HepG2 (cell line): ENCODE measurements around the gene PAXIP1. TPM values are rescaled to one million over a fixed set of nuclear protein-coding genes. Genes with fewer than 3 reads are reported as not detected.

Experiments used
- ARID3A ChIP-seq: IDR thresholded peaks from 2 replicates; pipeline ENCODE4 v1.6.1; 2012; ENCODE audit warnings: low read depth, low read length, improper control_type of control experiment
- HNRNPUL1 ChIP-seq: fragments of 200-400 bp; formaldehyde crosslinking; IDR thresholded peaks from 2 replicates; pipeline ENCODE4 v1.6.1; 2017; ENCODE audit warnings: low read depth, mild to moderate bottlenecking, low read length, moderate library complexity
- HOXA5 ChIP-seq: sonication (generic); formaldehyde crosslinking; IDR thresholded peaks from 2 replicates; pipeline ENCODE4 v1.4.0; 2020; ENCODE audit warnings: missing genetic modification reagents
- MYC ChIP-seq: sonication (generic); formaldehyde crosslinking; IDR thresholded peaks from 2 replicates; pipeline ENCODE4 v1.9.0; 2021; ENCODE audit warnings: missing genetic modification reagents, borderline replicate concordance
- REST ChIP-seq, 2 experiments: IDR thresholded peaks; 2 replicates each; pipeline ENCODE4 v1.6.1; 2011 to 2012; ENCODE audit warnings: low read length in 2 of 2, borderline replicate concordance in 1 of 2, low read depth in 1 of 2, mild to moderate bottlenecking in 1 of 2, moderate library complexity in 1 of 2
- SOX13 ChIP-seq, 3 experiments: fragments of 450-650 bp in 1 of 3; sonication (generic) in 1 of 3; formaldehyde crosslinking in 1 of 3; IDR thresholded peaks in 2 of 3; conservative IDR thresholded peaks in 1 of 3; 2 replicates each; pipeline versions ENCODE4 v1.5.0 to v1.6.1; 2016 to 2020; ENCODE audit warnings: antibody characterized with exemption in 1 of 3, mild to moderate bottlenecking in 1 of 3, missing compliant biosample characterization in 1 of 3, missing genetic modification reagents in 1 of 3, moderate library complexity in 1 of 3
- SRSF1 ChIP-seq: fragments of 200-400 bp; formaldehyde crosslinking; optimal IDR thresholded peaks from 2 replicates; pipeline ENCODE3; 2017; ENCODE audit warnings: mild to moderate bottlenecking, low read depth, low read length, moderate library complexity
- TFE3 ChIP-seq: IDR thresholded peaks from 2 replicates; pipeline ENCODE4 v1.6.1; 2016
- ZBTB42 ChIP-seq: sonication (generic); formaldehyde crosslinking; IDR thresholded peaks from 2 replicates; pipeline ENCODE4 v1.5.0; 2020; ENCODE audit warnings: mild to moderate bottlenecking, missing genetic modification reagents
- ZNF18 ChIP-seq: sonication (generic); formaldehyde crosslinking; IDR thresholded peaks from 2 replicates; pipeline ENCODE4 v1.8.0; 2022; ENCODE audit warnings: mild to moderate bottlenecking, missing genetic modification reagents; ENCODE audit not compliant: insufficient replicate concordance
- ZNF501 ChIP-seq: sonication (generic); formaldehyde crosslinking; IDR thresholded peaks from 2 replicates; pipeline ENCODE4 v1.5.1; 2020; ENCODE audit warnings: mild to moderate bottlenecking, moderate library complexity, missing genetic modification reagents
- ZNF530 ChIP-seq: sonication (generic); formaldehyde crosslinking; IDR thresholded peaks from 2 replicates; pipeline ENCODE4 v1.5.0; 2020; ENCODE audit warnings: low read depth, mild to moderate bottlenecking, missing genetic modification reagents
- ZNF709 ChIP-seq: sonication (generic); formaldehyde crosslinking; IDR thresholded peaks from 2 replicates; pipeline ENCODE4 v1.5.0; 2020; ENCODE audit warnings: mild to moderate bottlenecking, missing genetic modification reagents
- ZSCAN5A ChIP-seq: sonication (generic); formaldehyde crosslinking; IDR thresholded peaks from 2 replicates; pipeline ENCODE4 v1.8.0; 2022; ENCODE audit warnings: mild to moderate bottlenecking, missing genetic modification reagents, borderline replicate concordance
- polyA plus RNA-seq, 8 experiments: library from polyadenylated mRNA; depleted of rRNA in 3 of 8; stranded (reverse) in 7 of 8; unstranded in 1 of 8; fragments of >200 nt; fragmentation: Illumina TruSeq in 4 of 8; extraction: Trizol in 4 of 8; gene quantifications; 2 replicates each; pipeline versions ENCODE4 v1.2.1 to v1.2.3, GENCODE V29; 2011 to 2016; ENCODE audit warnings: low read depth in 4 of 8, missing spikeins in 1 of 8, mixed read lengths in 1 of 8; ENCODE audit not compliant: insufficient read depth in 1 of 8
- total RNA-seq, 5 experiments: library from RNA; depleted of rRNA; stranded (reverse); fragments of >200 nt; fragmentation: Illumina TruSeq; extraction: Trizol; gene quantifications; 2 replicates each; pipeline ENCODE4 v1.2.3, GENCODE V29; 2016; ENCODE audit warnings: low read depth in 1 of 5
- TF ChIP-seq, protein P1 (sequence below): sonication (generic); formaldehyde crosslinking; IDR thresholded peaks from 2 replicates; pipeline ENCODE4 v1.4.0; 2020; ENCODE audit warnings: missing genetic modification reagents, borderline replicate concordance

PAXIP1 gene
- total and polyA plus RNA-seq, 2 of the 13 experiments (the other 11 are each of a cell fraction or from before 2014, with no cell fraction given): 11.6 to 16.2 TPM

DNA sequence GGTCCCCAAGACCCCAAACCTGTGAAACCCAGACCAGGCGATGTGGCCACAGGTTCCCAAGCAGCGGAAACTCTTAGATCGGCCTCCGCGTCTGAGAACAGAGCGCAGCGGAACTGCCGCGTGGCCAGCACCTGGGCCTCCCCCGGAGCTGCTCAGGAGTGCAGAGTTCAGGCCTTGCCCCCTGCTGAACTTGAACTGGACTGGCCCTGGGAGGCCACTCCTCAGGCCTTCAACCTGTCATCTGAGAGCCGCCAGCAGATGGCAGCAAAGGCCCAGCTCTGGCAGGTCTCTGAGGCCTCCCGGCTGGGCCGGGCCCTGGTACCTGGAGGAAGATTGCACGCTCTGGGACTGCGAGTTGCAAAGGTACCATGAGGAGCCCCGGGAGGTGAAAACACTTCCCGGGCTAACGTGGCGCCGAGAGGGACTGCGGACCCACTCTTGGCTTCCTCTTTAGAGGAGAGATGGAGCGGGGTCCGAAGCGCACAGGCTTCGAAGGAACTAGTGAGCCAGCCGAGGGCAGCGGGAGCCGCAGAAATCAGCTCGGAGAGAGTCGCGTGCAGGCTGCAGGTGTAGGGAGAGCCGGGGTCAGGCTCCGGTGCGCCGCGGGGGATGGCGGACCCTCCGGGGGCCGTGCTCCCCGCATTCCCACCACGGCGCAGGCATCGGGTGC, 89.2 kb downstream of the PAXIP1 start (continued):
- TF ChIP-seq SRSF1 (no peak), ZNF709 (0 out of 2 replicates have a peak, but pooled peaks have one; percentile 71), ZNF18 (CRISPR knock-in tag) (no peak), ZNF501 (CRISPR knock-in tag) (peak; percentile 90), REST (IDR thresholded peaks at IDR 0.05; ENCODE audit: borderline replicate concordance in 1 of 2, low read depth in 1 of 2, low read length in 2 of 2) (0 out of 4 replicates have a peak, but pooled peaks of 1 of the 2 experiments have one; percentile 20), ZSCAN5A (no peak), SOX13 (IDR thresholded peaks at IDR 0.05) (no peak), SOX13 (CRISPR knock-in tag; conservative IDR thresholded peaks at IDR 0.05 in 1 of 2, IDR thresholded peaks at IDR 0.05 in 1 of 2) (peak in 1 of 2 experiments; percentile 61; a peak in 1 of 4 replicates), ZNF530 (CRISPR knock-in tag) (no peak), HOXA5 (peak; percentile 66; the same call in 1 of the 2 replicates), ZBTB42 (CRISPR knock-in tag) (0 out of 2 replicates have a peak, but pooled peaks have one; percentile 40), ARID3A (no peak), TFE3 (peak; percentile 66), HNRNPUL1 (no peak), MYC (CRISPR knock-in tag) (peak; percentile 93)
- TF ChIP-seq, protein P1, sequence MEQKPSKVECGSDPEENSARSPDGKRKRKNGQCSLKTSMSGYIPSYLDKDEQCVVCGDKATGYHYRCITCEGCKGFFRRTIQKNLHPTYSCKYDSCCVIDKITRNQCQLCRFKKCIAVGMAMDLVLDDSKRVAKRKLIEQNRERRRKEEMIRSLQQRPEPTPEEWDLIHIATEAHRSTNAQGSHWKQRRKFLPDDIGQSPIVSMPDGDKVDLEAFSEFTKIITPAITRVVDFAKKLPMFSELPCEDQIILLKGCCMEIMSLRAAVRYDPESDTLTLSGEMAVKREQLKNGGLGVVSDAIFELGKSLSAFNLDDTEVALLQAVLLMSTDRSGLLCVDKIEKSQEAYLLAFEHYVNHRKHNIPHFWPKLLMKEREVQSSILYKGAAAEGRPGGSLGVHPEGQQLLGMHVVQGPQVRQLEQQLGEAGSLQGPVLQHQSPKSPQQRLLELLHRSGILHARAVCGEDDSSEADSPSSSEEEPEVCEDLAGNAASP (CRISPR knock-in tag): peak; percentile 97
